ENCODE results near the gene HSD11B1.
A peak's percentile ranks its signal among the peaks of the same experiment; 100 is the strongest.

HSD11B1 gene

GRCh38 chr1:209674957-209675564, 29.6 kb upstream of the HSD11B1 start, which contains the start of gene G0S2:
G0S2 (plus strand) TSS chr1:209675412; CDS start chr1:209675685, 273 bp downstream.
- no peak for TF ChIP-seq CTCF (IDR thresholded peaks at IDR 0.05; ENCODE audit: control insufficient read depth, insufficient read depth, low read depth, low read length, missing control alignments)
- H3K4me3 ChIP-seq (ENCODE audit: control insufficient read depth, low read depth, low read length), result peak within 1 kb of the TSS; percentile 58
- DNase-seq (ENCODE audit: low read depth), result no peak

GRCh38 chr1:209675565-209676154, 29.0 kb upstream of the HSD11B1 start:
- no peak for DNase-seq (ENCODE audit: low read depth)
- TF ChIP-seq CTCF (IDR thresholded peaks at IDR 0.05; ENCODE audit: control insufficient read depth, insufficient read depth, low read depth, low read length, missing control alignments), result no peak
- peak overlapping the region; percentile 58 for H3K4me3 ChIP-seq (ENCODE audit: control insufficient read depth, low read depth, low read length)

GRCh38 chr1:209678981-209679539, 25.6 kb upstream of the HSD11B1 start:
- H3K4me3 ChIP-seq (ENCODE audit: control insufficient read depth, low read depth, low read length), result no peak overlapping the region

GRCh38 chr1:209685821-209686220, 18.8 kb upstream of the HSD11B1 start:
- TF ChIP-seq CTCF (IDR thresholded peaks at IDR 0.05; ENCODE audit: control insufficient read depth, insufficient read depth, low read depth, low read length, missing control alignments), result no peak
- DNase-seq (ENCODE audit: low read depth), result no peak
- no peak overlapping the region for H3K4me3 ChIP-seq (ENCODE audit: control insufficient read depth, low read depth, low read length)

More at GRCh38 chr1:209678981-209679539, 25.6 kb upstream of the HSD11B1 start:
- no peak for TF ChIP-seq CTCF (IDR thresholded peaks at IDR 0.05; ENCODE audit: control insufficient read depth, insufficient read depth, low read depth, low read length, missing control alignments)
- DNase-seq (ENCODE audit: low read depth), result no peak

- DNase-seq (ENCODE audit: low read depth), result no peak
- no peak overlapping the region for H3K4me3 ChIP-seq (ENCODE audit: control insufficient read depth, low read depth, low read length)
- TF ChIP-seq CTCF (IDR thresholded peaks at IDR 0.05; ENCODE audit: control insufficient read depth, insufficient read depth, low read depth, low read length, missing control alignments), result no peak
Measured at GRCh38 chr1:209686322-209686721, 18.3 kb upstream of the HSD11B1 start.

GRCh38 chr1:209688746-209689234, 15.9 kb upstream of the HSD11B1 start:
- no peak for TF ChIP-seq CTCF (IDR thresholded peaks at IDR 0.05; ENCODE audit: control insufficient read depth, insufficient read depth, low read depth, low read length, missing control alignments)
- no peak for DNase-seq (ENCODE audit: low read depth)
- no peak overlapping the region for H3K4me3 ChIP-seq (ENCODE audit: control insufficient read depth, low read depth, low read length)

All from AG09309 (cell line).